BE2C (cell line): ENCODE results near the gene MMEL1. TPM values are rescaled to one million over a fixed set of nuclear protein-coding genes. Genes with fewer than 3 reads are reported as not detected.
"Not testable (repeated sequence)": the region's sequence is repeated elsewhere in the genome, so short reads cannot be mapped to it uniquely, and the experiment has no call there.

ENCODE experiments used
- DNase-seq: peaks from one replicate; pipeline ENCODE4 v3.0.0-alpha.2; 2020
- H3K27me3 ChIP-seq: fragments of 250-450 bp; sonication (Bioruptor Pico); 2 replicates; pipeline ENCODE4 v1.5.1; 2020; ENCODE audit warnings: mild to moderate bottlenecking
- H3K36me3 ChIP-seq: fragments of 250-450 bp; sonication (Bioruptor Pico); 2 replicates; pipeline ENCODE4 v1.5.1; 2020; ENCODE audit warnings: mild to moderate bottlenecking
- H3K4me1 ChIP-seq: fragments of 250-450 bp; sonication (Bioruptor Pico); 2 replicates; pipeline ENCODE4 v1.5.1; 2020
- H3K4me3 ChIP-seq: 2 replicates; pipeline ENCODE4 v1.5.1; 2011; ENCODE audit warnings: low read depth, low read length
- H3K9me3 ChIP-seq: fragments of 250-450 bp; sonication (Bioruptor Pico); 2 replicates; pipeline ENCODE4 v1.5.1; 2020
- polyA plus RNA-seq: library from polyadenylated mRNA; unstranded; fragments of >200 nt; gene quantifications from one replicate; pipeline ENCODE4 v1.2.1, GENCODE V29; 2012; ENCODE audit warnings: low read depth, missing spikeins; ENCODE audit not compliant: insufficient read length, insufficient read depth
- TF ChIP-seq, protein P1 (sequence below): IDR thresholded peaks from 2 replicates; pipeline ENCODE4 v1.5.1; 2012; ENCODE audit warnings: mild to moderate bottlenecking, low read depth, low read length

Gene MMEL1, protein sequence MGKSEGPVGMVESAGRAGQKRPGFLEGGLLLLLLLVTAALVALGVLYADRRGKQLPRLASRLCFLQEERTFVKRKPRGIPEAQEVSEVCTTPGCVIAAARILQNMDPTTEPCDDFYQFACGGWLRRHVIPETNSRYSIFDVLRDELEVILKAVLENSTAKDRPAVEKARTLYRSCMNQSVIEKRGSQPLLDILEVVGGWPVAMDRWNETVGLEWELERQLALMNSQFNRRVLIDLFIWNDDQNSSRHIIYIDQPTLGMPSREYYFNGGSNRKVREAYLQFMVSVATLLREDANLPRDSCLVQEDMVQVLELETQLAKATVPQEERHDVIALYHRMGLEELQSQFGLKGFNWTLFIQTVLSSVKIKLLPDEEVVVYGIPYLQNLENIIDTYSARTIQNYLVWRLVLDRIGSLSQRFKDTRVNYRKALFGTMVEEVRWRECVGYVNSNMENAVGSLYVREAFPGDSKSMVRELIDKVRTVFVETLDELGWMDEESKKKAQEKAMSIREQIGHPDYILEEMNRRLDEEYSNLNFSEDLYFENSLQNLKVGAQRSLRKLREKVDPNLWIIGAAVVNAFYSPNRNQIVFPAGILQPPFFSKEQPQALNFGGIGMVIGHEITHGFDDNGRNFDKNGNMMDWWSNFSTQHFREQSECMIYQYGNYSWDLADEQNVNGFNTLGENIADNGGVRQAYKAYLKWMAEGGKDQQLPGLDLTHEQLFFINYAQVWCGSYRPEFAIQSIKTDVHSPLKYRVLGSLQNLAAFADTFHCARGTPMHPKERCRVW
- polyA plus RNA-seq = 32.7 TPM

DNA sequence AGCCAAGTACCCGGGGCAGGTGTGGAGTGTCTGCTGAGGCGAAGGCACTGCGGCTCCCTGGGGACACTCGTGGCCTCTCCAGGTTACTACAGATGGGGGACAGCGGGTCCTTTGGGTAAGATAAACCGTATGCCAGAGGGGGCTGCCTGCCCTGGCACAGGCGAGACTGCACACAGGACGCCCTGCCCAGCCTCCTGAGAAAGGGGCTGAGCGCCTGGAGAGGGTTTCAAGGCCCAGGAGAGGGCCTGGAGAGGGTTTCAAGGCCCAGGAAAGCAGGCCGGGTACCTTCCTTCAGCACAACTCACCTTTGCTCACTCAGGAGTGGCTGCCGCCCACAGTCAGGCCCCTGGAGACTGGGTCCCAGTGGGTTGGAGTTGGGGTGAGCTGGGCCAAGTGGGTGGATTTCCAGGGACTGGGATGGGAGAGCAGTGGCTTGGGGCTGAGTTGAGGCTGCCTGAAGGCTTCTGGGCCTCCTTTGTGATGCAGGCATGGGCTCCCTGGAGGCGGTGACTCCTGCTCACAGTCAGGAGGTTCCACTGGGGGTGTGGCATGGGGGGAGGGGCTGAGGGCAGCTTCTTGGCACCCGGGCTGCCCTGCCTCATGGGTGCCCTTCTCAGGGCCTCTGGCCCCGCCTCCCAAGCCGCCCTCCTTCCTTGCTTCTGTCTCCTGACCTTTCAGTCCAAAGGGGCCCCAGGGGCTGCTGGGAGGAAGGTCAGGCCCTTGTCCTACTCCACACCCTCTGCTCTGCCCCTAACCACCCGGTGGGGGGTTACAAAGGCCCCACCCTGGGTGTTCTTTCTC lies at the start of gene MMEL1:
MMEL1 (minus strand) TSS at position 456 of the 801 bp plus-strand sequence. CDS start 3,532 bp downstream, outside the sequence.
- TF ChIP-seq, protein P1, sequence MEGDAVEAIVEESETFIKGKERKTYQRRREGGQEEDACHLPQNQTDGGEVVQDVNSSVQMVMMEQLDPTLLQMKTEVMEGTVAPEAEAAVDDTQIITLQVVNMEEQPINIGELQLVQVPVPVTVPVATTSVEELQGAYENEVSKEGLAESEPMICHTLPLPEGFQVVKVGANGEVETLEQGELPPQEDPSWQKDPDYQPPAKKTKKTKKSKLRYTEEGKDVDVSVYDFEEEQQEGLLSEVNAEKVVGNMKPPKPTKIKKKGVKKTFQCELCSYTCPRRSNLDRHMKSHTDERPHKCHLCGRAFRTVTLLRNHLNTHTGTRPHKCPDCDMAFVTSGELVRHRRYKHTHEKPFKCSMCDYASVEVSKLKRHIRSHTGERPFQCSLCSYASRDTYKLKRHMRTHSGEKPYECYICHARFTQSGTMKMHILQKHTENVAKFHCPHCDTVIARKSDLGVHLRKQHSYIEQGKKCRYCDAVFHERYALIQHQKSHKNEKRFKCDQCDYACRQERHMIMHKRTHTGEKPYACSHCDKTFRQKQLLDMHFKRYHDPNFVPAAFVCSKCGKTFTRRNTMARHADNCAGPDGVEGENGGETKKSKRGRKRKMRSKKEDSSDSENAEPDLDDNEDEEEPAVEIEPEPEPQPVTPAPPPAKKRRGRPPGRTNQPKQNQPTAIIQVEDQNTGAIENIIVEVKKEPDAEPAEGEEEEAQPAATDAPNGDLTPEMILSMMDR = no peak
- no peak for DNase-seq
- H3K4me3 ChIP-seq = no peak within 1 kb of the TSS
- no peaks in the 10 kb centered on the region for H3K9me3 ChIP-seq
- peaks cover 13% of the 10 kb centered on the region for H3K27me3 ChIP-seq
- no peaks in the 10 kb centered on the region for H3K4me1 ChIP-seq
- no peaks in the 10 kb centered on the region for H3K36me3 ChIP-seq

DNA sequence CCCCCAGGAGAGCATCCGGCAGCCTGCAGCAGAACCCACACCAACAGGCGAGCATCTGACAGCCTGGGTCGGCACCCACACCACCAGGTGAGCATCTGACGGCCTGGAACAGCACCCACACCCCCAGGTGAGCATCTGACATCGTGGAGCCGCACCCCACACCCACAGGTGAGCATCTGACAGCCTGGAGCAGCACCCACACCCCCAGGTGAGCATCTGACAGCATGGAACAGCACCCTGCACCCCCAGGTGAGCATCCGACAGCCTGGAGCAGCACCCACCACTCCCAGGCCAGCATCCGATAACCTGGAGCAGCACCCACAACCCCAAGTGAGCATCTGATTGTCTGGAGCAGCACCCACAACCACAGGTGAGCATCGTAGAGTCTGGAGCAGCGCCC lies 43.9 kb upstream of the MMEL1 start:
- DNase-seq, H3K36me3 ChIP-seq, H3K27me3 ChIP-seq, H3K9me3 ChIP-seq, H3K4me3 ChIP-seq, H3K4me1 ChIP-seq: not testable (repeated sequence)

DNA sequence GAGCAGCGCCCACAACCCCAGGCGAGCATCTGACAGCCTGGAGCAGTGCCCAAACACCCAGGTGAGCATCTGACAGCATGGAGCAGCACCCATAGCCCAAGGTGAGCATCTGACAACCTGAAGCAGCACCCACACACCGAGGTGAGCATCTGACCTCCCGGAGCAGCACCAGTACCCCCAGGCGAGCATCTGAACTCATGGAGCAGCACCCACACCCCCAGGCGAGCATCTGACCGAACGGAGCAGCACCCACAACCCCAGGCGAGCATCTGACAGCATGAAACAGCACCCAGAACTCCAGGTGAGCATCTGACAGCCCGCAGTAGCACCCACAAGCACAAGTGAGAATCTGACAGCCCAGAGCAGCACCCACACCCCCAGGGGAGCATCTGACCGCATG lies 38.8 kb upstream of the MMEL1 start:
- not testable (repeated sequence) for H3K27me3 ChIP-seq, H3K4me3 ChIP-seq

DNA sequence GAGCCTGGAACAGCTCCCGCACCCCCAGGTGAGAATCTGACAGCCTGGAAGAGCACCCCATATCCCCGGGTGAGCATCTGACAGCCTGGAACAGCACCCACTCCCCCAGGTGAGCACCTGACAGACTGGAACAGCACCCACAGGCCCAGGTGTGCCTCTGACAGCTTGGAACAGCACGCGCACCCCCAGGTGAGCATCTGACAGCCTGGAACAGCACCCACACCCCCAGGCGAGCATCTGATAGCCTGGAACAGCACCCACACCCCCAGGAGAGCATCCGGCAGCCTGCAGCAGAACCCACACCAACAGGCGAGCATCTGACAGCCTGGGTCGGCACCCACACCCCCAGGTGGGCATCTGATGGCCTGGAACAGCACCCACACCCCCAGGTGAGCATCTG lies 27.0 kb upstream of the MMEL1 start:
- not testable (repeated sequence) for H3K36me3 ChIP-seq, DNase-seq, H3K4me1 ChIP-seq, H3K27me3 ChIP-seq, H3K4me3 ChIP-seq, H3K9me3 ChIP-seq

More for the DNA sequence above, 38.8 kb upstream of the MMEL1 start:
- H3K36me3 ChIP-seq, DNase-seq, H3K9me3 ChIP-seq, H3K4me1 ChIP-seq: not testable (repeated sequence)

DNA sequence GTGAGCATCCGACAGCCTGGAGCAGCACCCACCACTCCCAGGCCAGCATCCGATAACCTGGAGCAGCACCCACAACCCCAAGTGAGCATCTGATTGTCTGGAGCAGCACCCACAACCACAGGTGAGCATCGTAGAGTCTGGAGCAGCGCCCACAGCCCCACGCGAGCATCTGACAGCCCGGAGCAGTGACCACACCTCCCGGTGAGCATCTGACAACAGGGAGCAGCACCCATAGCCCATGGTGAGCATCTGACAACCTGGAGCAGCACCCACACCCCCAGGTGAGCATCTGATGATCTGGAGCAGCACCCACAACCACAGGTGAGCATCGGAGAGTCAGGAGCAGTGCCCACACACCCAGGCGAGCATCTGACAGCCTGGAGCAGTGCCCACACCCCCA lies 25.1 kb upstream of the MMEL1 start:
- not testable (repeated sequence) for H3K9me3 ChIP-seq, H3K27me3 ChIP-seq, H3K4me3 ChIP-seq, DNase-seq, H3K4me1 ChIP-seq, H3K36me3 ChIP-seq

DNA sequence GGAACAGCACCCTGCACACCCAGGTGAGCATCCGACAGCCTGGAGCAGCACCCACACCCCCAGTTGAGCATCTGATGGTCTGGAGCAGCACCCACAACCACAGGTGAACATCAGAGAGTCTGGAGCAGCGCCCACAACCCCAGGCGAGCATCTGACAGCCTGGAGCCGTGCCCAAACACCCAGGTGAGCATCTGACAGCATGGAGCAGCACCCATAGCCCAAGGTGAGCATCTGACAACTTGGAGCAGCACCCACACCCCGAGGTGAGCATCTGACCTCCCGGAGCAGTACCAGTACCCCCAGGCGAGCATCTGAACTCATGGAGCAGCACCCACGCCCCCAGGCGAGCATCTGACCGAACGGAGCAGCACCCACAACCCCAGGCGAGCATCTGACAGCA lies 24.3 kb upstream of the MMEL1 start:
- H3K4me3 ChIP-seq, H3K9me3 ChIP-seq, DNase-seq, H3K27me3 ChIP-seq, H3K4me1 ChIP-seq, H3K36me3 ChIP-seq: not testable (repeated sequence)

DNA sequence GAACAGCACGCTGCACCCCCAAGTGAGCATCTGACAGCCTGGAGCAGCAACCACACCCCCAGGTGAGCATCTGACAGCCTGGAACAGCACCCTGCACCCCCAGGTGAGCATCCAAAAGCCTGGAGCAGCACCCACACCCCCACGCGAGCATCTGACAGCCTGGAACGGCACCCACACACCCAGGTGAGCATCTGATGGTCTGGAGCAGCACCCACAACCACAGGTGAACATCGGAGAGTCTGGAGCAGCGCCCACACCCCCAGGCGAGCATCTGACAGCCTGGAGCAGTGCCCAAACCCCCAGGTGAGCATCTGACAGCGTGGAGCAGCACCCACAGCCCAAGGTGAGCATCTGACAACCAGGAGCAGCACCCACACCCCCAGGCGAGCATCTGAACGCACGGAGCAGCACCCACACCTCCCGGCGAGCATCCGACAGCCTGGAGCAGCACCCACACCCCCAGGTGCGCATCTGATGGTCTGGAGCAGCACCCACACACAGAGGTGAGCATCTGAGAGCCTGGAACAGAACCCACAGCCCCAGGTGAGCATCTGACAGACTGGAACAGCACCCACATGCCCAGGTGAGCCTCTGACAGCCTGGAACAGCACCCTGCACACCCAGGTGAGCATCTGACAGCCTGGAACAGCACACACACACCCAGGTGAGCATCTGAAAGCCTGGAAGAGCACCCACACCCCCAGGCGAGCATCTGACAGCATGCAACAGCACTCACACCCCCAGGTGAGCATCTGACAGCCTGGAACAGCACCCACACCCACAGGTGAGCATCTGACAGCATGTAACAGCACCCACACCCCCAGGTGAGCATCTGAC lies 23.0 kb upstream of the MMEL1 start:
- not testable (repeated sequence) for H3K4me3 ChIP-seq, H3K9me3 ChIP-seq, H3K36me3 ChIP-seq, DNase-seq, H3K27me3 ChIP-seq, H3K4me1 ChIP-seq

DNA sequence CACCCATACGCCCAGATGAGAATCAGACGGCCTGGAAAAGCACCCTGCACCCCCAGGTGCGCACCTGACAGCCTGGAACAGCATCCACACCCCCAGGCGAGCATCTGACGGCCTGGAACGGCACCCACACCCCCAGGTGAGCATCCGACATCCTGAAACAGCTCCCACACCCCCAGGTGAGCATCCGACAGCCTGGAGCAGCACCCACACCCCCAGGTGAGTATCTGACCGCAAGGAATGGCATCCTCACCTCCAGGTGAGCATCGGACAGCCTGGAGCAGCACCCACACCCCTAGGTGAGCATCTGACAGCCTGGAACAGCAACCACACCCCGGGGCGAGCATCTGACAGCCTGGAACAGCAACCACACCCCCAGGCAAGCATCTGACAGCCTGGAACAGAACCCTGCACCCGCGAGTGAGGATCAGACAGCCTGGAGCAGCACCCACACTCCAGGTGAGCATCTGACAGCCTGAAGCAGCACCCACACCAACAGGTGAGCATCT lies 21.7 kb upstream of the MMEL1 start:
- H3K4me1 ChIP-seq, H3K36me3 ChIP-seq, H3K27me3 ChIP-seq, DNase-seq, H3K9me3 ChIP-seq, H3K4me3 ChIP-seq: not testable (repeated sequence)

DNA sequence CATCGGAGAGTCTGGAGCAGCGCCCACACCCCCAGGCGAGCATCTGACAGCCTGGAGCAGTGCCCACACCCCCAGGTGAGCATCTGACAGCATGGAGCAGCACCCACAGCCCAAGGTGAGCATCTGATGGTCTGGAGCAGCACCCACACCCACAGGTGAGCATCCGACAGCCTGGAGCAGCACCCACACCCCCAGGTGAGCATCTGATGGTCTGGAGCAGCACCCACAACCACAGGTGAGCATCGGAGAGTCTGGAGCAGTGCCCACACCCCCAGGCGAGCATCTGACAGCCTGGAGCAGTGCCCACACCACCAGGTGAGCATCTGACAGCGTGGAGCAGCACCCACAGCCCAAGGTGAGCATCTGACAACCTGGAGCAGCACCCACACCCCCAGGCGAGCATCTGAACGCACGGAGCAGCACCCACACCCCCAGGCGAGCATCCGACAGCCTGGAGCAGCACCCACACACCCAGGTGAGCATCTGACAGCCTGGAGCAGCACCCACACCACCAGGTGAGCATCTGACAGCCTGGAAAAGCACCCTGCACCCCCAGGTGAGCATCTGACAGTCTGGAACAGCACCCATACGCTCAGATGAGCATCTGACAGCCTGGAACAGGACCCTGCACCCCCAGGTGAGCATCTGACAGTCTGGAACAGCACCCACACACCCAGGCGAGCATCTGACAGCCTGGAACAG lies 21.1 kb upstream of the MMEL1 start:
- not testable (repeated sequence) for H3K9me3 ChIP-seq, H3K4me3 ChIP-seq, H3K36me3 ChIP-seq, H3K27me3 ChIP-seq, DNase-seq, H3K4me1 ChIP-seq

DNA sequence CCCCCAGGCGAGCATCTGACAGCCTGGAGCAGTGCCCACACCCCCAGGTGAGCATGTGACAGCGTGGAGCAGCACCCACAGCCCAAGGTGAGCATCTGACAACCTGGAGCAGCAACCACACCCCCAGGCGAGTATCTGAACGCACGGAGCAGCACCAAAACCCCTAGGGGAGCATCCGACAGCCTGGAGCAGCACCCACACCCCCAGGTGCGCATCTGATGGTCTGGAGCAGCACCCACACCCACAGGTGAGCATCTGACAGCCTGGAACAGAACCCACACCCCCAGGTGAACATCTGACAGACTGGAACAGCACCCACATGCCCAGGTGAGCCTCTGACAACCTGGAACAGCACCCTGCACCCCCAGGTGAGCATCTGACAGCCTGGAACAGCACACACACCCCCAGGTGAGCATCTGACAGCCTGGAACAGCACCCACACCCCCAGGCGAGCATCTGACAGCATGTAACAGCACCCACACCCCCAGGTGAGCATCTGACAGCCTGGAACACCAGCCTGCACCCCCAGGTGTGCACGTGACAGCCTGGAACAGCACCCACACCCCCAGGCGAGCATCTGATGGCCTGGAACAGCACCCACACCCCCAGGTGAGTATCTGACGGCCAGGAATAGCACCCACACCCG lies 20.2 kb upstream of the MMEL1 start:
- not testable (repeated sequence) for H3K4me1 ChIP-seq, H3K9me3 ChIP-seq, DNase-seq, H3K27me3 ChIP-seq, H3K4me3 ChIP-seq, H3K36me3 ChIP-seq

DNA sequence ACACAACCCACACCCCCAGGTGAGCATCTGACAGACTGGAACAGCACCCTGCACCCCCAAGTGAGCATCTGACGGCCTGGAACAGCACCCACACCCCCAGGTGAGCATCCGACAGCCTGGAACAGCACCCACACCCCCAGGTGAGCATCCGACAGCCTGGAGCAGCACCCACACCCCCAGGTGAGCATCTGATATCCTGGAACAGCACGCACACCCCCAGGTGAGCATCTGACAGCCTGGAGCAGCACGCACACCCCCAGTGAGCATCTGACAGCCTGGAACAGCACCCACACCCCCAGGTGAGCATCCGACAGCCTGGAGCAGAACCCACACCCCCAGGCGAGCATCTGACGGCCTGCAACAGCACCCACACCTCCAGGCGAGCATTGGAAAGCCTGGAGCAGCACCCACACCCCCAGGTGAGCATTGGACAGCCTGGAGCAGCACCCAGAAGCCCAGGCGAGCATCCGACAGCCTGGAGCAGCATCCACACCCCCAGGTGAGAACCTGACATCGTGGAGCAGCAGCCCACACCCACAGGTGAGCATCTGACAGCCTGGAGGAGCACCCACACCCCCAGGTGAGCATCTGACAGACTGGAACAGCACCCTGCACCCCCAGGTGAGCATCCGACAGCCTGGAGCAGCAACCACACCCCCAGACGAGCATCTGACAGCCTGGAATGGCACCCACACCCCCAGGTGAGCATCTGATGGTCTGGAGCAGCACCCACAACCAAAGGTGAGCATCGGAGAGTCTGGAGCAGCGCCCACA lies 19.5 kb upstream of the MMEL1 start:
- not testable (repeated sequence) for H3K9me3 ChIP-seq, H3K36me3 ChIP-seq, DNase-seq, H3K4me3 ChIP-seq, H3K4me1 ChIP-seq, H3K27me3 ChIP-seq
